GM12878 (cell line): ENCODE measurements around the gene CADPS. TPM values are rescaled to one million over a fixed set of nuclear protein-coding genes. Genes with fewer than 3 reads are reported as not detected.

Source experiments
- ATAC-seq: fragments of 200-7000 bp; cut with Tn5 transposase; 3 replicates; pipeline ENCODE4 v1.9.1; 2020; ENCODE audit warnings: mild to moderate bottlenecking, moderate library complexity
- BruUV-seq: library from RNA; stranded (reverse); fragments of 400-500 nt; replicated peaks from 2 replicates; lab custom pipeline; 2021; lab: Mats Ljungman, UMichigan
- CTCF ChIA-PET: fragments of 300-600 bp; sonication (Branson Sonifier 250); formaldehyde crosslinking; extraction: SDS; loops from one replicate; lab custom pipeline; 2021; ENCODE audit warnings: inconsistent platforms; lab: Yijun Ruan, JAX
- POLR2A ChIA-PET: fragments of 350-600 bp; formaldehyde crosslinking; extraction: SDS; loops from one replicate; lab custom pipeline; 2021; ENCODE audit warnings: inconsistent platforms; lab: Charles Lee
- RAD21 ChIA-PET: fragments of 300-600 bp; sonication (Branson Sonifier 250); formaldehyde crosslinking; loops from one replicate; lab custom pipeline; 2023; ENCODE audit warnings: antibody characterized with exemption; ENCODE audit not compliant: unreplicated experiment; lab: Charles Lee
- SMC1A ChIA-PET: fragments of 300-600 bp; sonication (Branson Sonifier 250); formaldehyde crosslinking; loops from one replicate; lab custom pipeline; 2023; ENCODE audit not compliant: unreplicated experiment, uncharacterized antibody; lab: Charles Lee
- DNase-seq: peaks from one replicate; pipeline ENCODE4 v3.0.0-alpha.2; 2011; ENCODE audit warnings: low read depth, low spot score
- FAIRE-seq: peaks from 3 replicates; lab custom pipeline; 2011; peaks lifted over from hg19 to GRCh38; lab: Jason Lieb, UNC
- H2AFZ ChIP-seq: 2 replicates; pipeline ENCODE4 v1.6.0; 2011; ENCODE audit warnings: low read depth, low read length, control low read depth; ENCODE audit not compliant: control insufficient read depth
- H3K27ac ChIP-seq: 2 replicates; pipeline ENCODE4 v1.5.1; 2011; ENCODE audit warnings: control low read depth; ENCODE audit not compliant: control insufficient read depth, insufficient read depth
- H3K27me3 ChIP-seq, 2 experiments: replicated peaks in 1 of 2; 2 replicates each; pipeline versions ENCODE4 v1.6.0 to v1.6.1; 2011; ENCODE audit warnings: low read length in 1 of 2; ENCODE audit not compliant: control insufficient read depth in 2 of 2, insufficient read depth in 2 of 2
- H3K36me3 ChIP-seq, 2 experiments: 2 replicates each; pipeline ENCODE4 v1.5.1; 2011; ENCODE audit warnings: low read length in 1 of 2; ENCODE audit not compliant: control insufficient read depth in 2 of 2, insufficient read depth in 2 of 2
- H3K4me1 ChIP-seq: 2 replicates; pipeline ENCODE4 v1.6.1; 2011; ENCODE audit warnings: mild to moderate bottlenecking, low read length, moderate library complexity, mixed read lengths; ENCODE audit not compliant: control insufficient read depth, insufficient read depth
- H3K4me2 ChIP-seq: 2 replicates; pipeline ENCODE4 v1.6.0; 2011; ENCODE audit warnings: control low read depth; ENCODE audit not compliant: control insufficient read depth, insufficient read depth
- H3K4me3 ChIP-seq: fragments of 200-600 bp; sonication (generic); 2 replicates; pipeline ENCODE4 v1.5.1; 2016
- H3K79me2 ChIP-seq: 2 replicates; pipeline ENCODE4 v1.6.0; 2011; ENCODE audit warnings: low read length; ENCODE audit not compliant: control insufficient read depth, insufficient read depth
- H3K9ac ChIP-seq: 2 replicates; pipeline ENCODE4 v1.8.0; 2011; ENCODE audit warnings: low read length, control low read depth, mixed read lengths; ENCODE audit not compliant: control insufficient read depth, insufficient read depth
- H3K9me3 ChIP-seq: replicated peaks from 3 replicates; pipeline ENCODE4 v1.5.1; 2011; ENCODE audit warnings: mild to moderate bottlenecking, low read length; ENCODE audit not compliant: control insufficient read depth, insufficient read depth
- H4K20me1 ChIP-seq: 2 replicates; pipeline ENCODE4 v1.6.0; 2011; ENCODE audit not compliant: control insufficient read depth, insufficient read depth
- EED ChIP-seq: sonication (generic); IDR thresholded peaks from 2 replicates; pipeline ENCODE4 v1.6.1; 2016; ENCODE audit warnings: antibody characterized with exemption, low read depth
- GATAD2B ChIP-seq: fragments of 450-650 bp; conservative IDR thresholded peaks from 2 replicates; pipeline ENCODE4 v1.6.1; 2017; ENCODE audit warnings: low read depth, mild to moderate bottlenecking, moderate library complexity
- MYC ChIP-seq: IDR thresholded peaks from 2 replicates; pipeline ENCODE4 v1.6.1; 2011; ENCODE audit warnings: mild to moderate bottlenecking, low read length, moderate library complexity, inconsistent platforms; ENCODE audit not compliant: insufficient read depth, insufficient replicate concordance, insufficient read length, severe bottlenecking
- RB1 ChIP-seq: fragments of 450-650 bp; formaldehyde crosslinking; IDR thresholded peaks from 2 replicates; pipeline ENCODE4 v1.6.1; 2017; ENCODE audit warnings: mild to moderate bottlenecking, borderline replicate concordance
- TAF1 ChIP-seq: IDR thresholded peaks from 2 replicates; pipeline ENCODE4 v1.6.1; 2011; ENCODE audit warnings: mild to moderate bottlenecking, low read depth, low read length, borderline replicate concordance
- WGBS: methylation state at CpG from one replicate; pipeline ENCODE4 v1.1.6; 2016; ENCODE audit warnings: low lambda C conversion rate; ENCODE audit not compliant: insufficient replicate concordance, insufficient coverage; ENCODE audit errors: missing lambda C conversion rate; 5-methylcytosine and 5-hydroxymethylcytosine counted together
- in situ Hi-C: fragments of 300-500 bp; cut with MboI; formaldehyde crosslinking; loops from 9 replicates; pipeline ENCODE4 v1.14.3; 2018; ENCODE audit warnings: mixed read lengths
- intact Hi-C: fragments of 100-400 bp; cut with micrococcal nuclease; formaldehyde crosslinking; loops from one replicate; pipeline ENCODE4 v1.14.2; 2022; ENCODE audit not compliant: unreplicated experiment
- polyA plus RNA-seq, 11 experiments: library from polyadenylated mRNA; depleted of rRNA in 4 of 11; unstranded in 6 of 11; stranded (reverse) in 5 of 11; fragments of >200 nt; fragmentation: Nextera tagmentation in 4 of 11; fragmentation: Illumina TruSeq in 1 of 11; extraction: Ambion mirVana in 4 of 11; extraction: Trizol in 1 of 11; gene quantifications; 1 replicate in 1 of 11; 2 replicates in 10 of 11; pipeline versions ENCODE4 v1.2.1 to v1.2.3, GENCODE V29; 2011 to 2016; ENCODE audit warnings: inconsistent platforms in 2 of 11, missing spikeins in 2 of 11, low read depth in 1 of 11
- total RNA-seq, 4 experiments: library from RNA; depleted of rRNA in 3 of 4; stranded (reverse); fragments of >200 nt in 3 of 4; fragmentation: Illumina TruSeq in 1 of 4; extraction: Trizol in 1 of 4; gene quantifications; 2 replicates each; pipeline versions ENCODE4 v1.2.1 to v1.2.3, GENCODE V29; 2013 to 2021

The CADPS gene
- total and polyA plus RNA-seq, 10 of the 15 experiments (the other 5 are each of a cell fraction or from before 2014, with no cell fraction given) = 0.20 TPM; not detected in 9

DNA sequence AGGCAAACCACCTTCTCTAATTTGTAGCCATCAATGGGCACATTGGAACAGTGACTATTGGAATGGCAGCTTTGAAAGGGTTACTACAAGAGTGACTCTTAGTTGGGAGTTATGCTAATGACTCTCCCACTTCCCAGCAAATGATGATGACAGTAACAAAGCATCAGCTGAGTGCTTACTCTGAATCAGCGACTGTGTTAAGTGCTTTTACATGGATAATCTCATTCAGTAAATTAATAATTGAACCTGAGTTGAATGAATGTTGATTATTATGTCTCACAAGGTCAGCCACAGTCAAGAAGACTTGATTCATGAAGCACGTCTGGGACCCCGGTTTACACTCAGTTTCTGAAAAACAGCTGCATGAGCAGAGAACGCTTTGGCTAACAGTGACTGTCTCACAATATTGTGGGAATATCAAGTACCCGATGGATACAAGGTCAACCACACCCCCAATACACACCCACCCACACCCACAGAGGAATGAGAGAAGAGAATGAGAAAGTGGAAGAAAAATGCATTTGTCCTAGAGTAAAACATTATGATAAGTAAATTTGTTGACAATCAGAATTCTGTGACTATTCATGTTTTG lies 259.9 kb downstream of the CADPS start:
- DNase-seq (no peak), ATAC-seq (no peak), FAIRE-seq (no peak)
- SMC1A ChIA-PET = no interaction called here
- no peaks in the 10 kb centered on the region for H3K4me1 ChIP-seq
- TF ChIP-seq TAF1 (no peak), GATAD2B (no peak), MYC (no peak), EED (no peak)
- no peaks in the 10 kb centered on the region for H4K20me1 ChIP-seq
- H3K9ac ChIP-seq = no peak overlapping the region
- intact Hi-C loops = no loop called here
- POLR2A ChIA-PET = no interaction called here
- CTCF ChIA-PET = interaction anchor here (1.0 to 1.1 kb wide), 2 partner anchors 8 to 361 kb away, joined by 3 read pairs; no protein-coding TSS in a partner anchor
- RAD21 ChIA-PET = no interaction called here
- H3K4me3 ChIP-seq = no peak overlapping the region
- H3K27me3 ChIP-seq = no peaks in the 10 kb centered on the region
- H3K27ac ChIP-seq = no peak overlapping the region
- H2AFZ ChIP-seq = no peak overlapping the region
- no peaks in the 10 kb centered on the region for H3K36me3 ChIP-seq
- H3K9me3 ChIP-seq = no peaks in the 10 kb centered on the region
- in situ Hi-C loops = loop anchor here (25.0 kb wide), 1 partner anchor 1197 kb away; the partner anchor contains the start of gene C3orf49
- no TSS peak for BruUV-seq
- 32% methylated on average over 5 of the region's 5 CpGs for WGBS
- H3K79me2 ChIP-seq = no peaks in the 10 kb centered on the region
- H3K4me2 ChIP-seq = no peak overlapping the region

DNA sequence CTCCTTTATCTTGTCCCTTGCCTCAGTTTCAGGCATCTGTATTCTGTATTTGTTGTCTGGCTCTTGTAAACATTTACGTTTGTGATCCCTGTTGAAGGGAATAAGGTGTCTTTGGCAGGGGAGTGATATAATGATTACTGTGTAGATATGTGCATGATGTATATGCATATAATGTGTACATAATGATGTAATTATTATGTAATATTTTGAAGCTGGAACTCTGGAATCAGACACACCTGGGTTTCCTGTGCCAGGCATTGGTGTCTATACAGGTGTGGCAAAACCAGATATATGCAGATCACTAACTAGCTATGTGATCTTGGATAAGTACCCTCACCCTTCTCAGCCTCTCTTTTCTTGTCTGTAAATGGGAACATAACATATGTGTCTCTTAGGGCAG lies 260.7 kb downstream of the CADPS start:
- no peak for TF ChIP-seq RB1
- no peaks in the 10 kb centered on the region for H3K36me3 ChIP-seq
- POLR2A ChIA-PET = no interaction called here
- no peak overlapping the region for H3K9ac ChIP-seq
- no peaks in the 10 kb centered on the region for H3K4me1 ChIP-seq
- no peaks in the 10 kb centered on the region for H3K79me2 ChIP-seq
- no peaks in the 10 kb centered on the region for H3K9me3 ChIP-seq
- DNase-seq = no peak
- in situ Hi-C loops = loop anchor here (25.0 kb wide), 1 partner anchor 1198 kb away; the partner anchor contains the start of gene C3orf49
- no peak overlapping the region for H3K4me2 ChIP-seq
- WGBS = 26% methylated on average over 1 of the region's 1 CpG
- BruUV-seq = no TSS peak
- RAD21 ChIA-PET = no interaction called here
- no peak for FAIRE-seq
- no peak for ATAC-seq
- intact Hi-C loops = no loop called here
- no peak overlapping the region for H2AFZ ChIP-seq
- no peaks in the 10 kb centered on the region for H3K27me3 ChIP-seq
- SMC1A ChIA-PET = no interaction called here
- H3K27ac ChIP-seq = no peak overlapping the region
- H4K20me1 ChIP-seq = no peaks in the 10 kb centered on the region
- CTCF ChIA-PET = interaction anchor here (1.1 kb wide), 1 partner anchor 9 kb away, joined by 3 read pairs; no protein-coding TSS in a partner anchor
- H3K4me3 ChIP-seq = no peak overlapping the region
